ENCODE results near the gene FREM1. TPM values are rescaled to one million over a fixed set of nuclear protein-coding genes. Genes with fewer than 3 reads are reported as not detected.

FREM1 gene
- total RNA-seq, 1 experiment from 2014 or later: 0.24 TPM

Small RNAs within 50 kb of the gene (small RNA-seq; reads per million reads assigned to genes)
- gene RNU6-1260P: 0 reads per million in 2 experiments

Other genes starting within 250 kb of the FREM1 start
- 3.5 and 3.8 TPM in 2 replicates for gene ZDHHC21, start 217.0 kb downstream of the FREM1 start, total RNA-seq (2014; rRNA removed; shearing (Covaris generic))
- gene CER1, start 187.7 kb downstream of the FREM1 start, total RNA-seq (2014; rRNA removed; shearing (Covaris generic)): not detected in 2 replicates

Data from SK-MEL-5 (cell line).